Measurements from ENCODE around the gene LARGE1.

Gene LARGE1

DNA sequence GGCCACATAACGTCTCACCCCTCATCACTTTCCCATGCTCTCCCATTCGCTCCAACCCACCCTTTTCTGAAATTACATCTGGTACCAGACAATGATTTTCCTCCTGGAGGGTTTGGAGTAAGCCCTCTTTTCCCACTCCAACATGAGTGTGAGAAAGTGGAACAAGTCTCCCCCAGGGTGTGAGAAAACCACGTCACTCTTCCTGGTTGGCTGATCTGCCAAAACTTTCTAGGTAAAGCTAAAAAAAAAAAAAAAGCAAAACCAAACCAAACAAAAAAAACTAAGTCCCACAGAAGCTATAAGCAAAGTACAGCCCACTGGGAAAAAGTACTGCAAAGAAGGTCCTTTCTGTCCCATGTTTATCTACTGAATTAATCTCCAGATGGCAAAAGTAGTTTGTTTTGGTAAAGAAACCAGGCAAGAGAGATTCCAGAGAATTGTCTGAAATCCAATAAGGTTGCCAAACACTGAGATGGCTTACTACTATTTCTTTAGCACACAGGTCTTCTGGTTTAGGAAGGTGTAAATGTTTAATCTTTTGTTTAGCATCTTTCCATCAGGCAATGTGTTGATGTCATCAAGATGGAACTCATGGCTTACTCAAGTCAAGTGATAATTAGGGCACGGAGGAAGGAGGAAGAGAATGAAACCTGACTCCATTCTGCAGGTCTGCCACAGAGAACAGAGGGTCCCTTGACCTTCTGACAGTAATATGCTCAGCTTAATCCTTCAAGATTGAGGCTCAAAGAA, 395.6 kb downstream of the LARGE1 start:
- H3K4me3 ChIP-seq (ENCODE audit: low read length) = no peak overlapping the region
- TF ChIP-seq, protein P1, sequence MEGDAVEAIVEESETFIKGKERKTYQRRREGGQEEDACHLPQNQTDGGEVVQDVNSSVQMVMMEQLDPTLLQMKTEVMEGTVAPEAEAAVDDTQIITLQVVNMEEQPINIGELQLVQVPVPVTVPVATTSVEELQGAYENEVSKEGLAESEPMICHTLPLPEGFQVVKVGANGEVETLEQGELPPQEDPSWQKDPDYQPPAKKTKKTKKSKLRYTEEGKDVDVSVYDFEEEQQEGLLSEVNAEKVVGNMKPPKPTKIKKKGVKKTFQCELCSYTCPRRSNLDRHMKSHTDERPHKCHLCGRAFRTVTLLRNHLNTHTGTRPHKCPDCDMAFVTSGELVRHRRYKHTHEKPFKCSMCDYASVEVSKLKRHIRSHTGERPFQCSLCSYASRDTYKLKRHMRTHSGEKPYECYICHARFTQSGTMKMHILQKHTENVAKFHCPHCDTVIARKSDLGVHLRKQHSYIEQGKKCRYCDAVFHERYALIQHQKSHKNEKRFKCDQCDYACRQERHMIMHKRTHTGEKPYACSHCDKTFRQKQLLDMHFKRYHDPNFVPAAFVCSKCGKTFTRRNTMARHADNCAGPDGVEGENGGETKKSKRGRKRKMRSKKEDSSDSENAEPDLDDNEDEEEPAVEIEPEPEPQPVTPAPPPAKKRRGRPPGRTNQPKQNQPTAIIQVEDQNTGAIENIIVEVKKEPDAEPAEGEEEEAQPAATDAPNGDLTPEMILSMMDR (conservative IDR thresholded peaks at IDR 0.05; ENCODE audit: low read length) = no peak
- DNase-seq (ENCODE audit: low read depth) = no peak

DNA sequence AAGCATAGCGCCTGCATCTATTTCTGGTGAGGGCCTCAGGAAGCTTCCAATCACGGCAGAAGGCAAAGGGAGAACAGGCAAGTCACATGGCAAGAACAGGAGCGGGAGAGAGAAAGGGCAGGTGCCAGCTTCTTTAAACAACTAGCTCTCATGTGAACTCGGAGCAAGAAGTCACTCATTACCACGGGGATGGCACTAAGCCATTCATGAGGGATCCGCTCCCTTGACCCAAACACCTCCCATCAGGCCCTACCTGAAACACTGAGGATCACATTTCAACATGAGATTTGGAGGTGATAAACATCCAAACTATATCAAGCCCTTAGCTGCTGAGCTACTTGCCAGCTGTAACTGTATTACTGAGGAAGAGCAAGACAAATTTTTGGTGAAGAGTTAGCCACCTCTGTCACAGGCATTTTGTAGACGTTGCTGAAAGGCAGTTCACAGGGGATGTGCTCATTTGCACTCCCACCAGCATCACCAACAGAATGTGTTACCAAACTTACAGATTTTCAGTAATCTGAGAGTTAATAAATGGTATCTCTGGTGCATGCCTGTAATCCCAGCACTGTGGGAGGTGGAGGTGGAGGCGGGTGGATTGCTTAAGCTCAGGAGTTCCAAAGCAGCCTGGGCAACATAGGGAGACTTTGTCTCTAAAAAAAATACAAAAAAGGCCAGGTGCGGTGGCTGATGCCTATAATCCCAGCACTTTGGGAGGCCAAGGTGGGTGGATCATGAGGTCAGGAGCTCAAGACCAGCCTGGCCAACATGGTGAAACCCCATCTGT, 398.2 kb downstream of the LARGE1 start:
- TF ChIP-seq, protein P1 (conservative IDR thresholded peaks at IDR 0.05; ENCODE audit: low read length) = no peak
- no peak overlapping the region for H3K4me3 ChIP-seq (ENCODE audit: low read length)
- DNase-seq (ENCODE audit: low read depth) = no peak

DNA sequence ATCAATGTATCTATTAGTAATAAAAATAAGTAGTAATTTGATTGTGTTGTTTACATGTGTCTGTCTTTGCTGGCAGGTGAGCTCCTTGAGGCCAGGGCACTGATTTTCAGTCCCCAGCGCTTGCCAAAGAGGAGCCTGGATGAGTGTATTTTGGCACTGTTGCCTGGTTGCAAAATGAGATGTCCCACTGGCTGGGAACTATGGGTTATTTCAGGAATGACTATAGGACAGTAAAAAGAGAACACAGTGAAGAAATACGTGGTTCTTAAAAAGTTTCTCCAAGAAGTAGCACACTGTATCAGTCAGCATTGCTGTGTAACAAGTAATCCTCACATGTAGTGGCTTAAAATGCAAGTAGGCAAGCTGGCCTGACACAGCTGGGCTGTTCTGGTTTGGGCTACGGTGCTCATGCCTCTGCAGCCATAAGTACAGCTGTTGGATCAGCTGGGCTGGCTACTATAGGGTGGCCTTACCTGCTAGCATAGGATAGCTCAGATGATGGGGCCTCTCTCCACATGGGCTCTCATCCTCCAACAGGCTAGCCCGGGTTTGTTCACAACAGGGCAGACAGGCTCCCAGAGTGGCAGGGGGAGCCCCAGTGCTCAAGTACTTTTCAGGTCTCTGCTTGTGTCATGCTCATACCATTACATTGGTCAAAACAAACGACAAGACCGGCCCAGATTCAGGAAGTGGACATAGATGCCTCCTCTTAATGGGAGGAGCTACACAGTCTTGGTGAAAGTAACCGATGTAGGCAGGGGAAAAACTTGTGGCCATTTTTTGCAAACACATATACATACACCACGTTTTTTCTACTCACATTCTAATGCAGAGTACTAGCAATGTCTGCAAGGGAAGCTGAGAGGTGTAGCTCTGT, 399.1 kb downstream of the LARGE1 start:
- no peak overlapping the region for H3K4me3 ChIP-seq (ENCODE audit: low read length)
- DNase-seq (ENCODE audit: low read depth) = no peak
- TF ChIP-seq, protein P1 (conservative IDR thresholded peaks at IDR 0.05; ENCODE audit: low read length) = no peak

DNA sequence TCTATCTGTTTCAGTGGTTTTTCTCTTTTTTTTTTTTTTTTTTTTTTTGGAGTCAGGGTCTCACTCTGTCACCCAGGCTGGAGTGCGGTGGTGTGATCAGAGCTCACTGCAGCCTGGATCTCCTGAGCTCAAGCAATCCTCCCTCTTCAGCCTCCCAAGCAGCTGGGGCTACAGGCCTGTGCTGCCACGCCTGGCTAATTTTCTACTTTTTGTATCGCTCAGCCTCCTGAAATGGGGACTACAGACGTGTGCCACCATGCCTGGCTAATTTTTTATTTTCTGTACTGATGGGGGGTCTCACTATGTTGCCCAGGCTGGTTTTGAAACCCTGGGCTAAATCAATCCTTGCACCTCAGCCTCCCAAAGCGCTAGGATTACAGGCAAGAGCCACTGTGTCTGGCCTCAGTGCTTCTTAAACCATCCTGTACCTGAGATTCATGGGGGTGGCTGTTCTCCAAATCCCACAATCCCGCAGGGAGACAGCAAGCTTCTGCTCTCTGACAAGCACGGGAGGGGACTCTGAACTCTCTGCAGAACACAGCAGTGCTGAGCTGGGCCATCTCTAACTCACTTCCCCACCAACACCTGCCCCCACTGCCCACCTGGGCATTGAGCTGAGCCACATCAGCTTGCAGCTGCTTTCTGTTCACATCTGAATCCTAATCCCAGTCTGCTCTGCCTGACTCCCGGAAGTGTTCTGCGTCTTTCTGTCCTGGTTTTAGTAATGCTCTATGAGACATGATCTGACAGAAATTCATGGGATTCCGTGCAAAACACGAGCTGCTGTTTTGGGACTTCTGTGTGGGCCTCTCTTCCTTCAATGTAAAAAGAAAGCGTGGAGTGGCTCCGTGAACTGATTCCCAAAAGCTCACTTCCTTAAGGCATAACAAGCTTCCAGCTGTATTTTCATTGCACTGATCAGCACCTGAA, 400.0 kb downstream of the LARGE1 start:
- H3K4me3 ChIP-seq (ENCODE audit: low read length) = no peak overlapping the region
- DNase-seq (ENCODE audit: low read depth) = no peak
- TF ChIP-seq, protein P1 (conservative IDR thresholded peaks at IDR 0.05; ENCODE audit: low read length) = no peak

DNA sequence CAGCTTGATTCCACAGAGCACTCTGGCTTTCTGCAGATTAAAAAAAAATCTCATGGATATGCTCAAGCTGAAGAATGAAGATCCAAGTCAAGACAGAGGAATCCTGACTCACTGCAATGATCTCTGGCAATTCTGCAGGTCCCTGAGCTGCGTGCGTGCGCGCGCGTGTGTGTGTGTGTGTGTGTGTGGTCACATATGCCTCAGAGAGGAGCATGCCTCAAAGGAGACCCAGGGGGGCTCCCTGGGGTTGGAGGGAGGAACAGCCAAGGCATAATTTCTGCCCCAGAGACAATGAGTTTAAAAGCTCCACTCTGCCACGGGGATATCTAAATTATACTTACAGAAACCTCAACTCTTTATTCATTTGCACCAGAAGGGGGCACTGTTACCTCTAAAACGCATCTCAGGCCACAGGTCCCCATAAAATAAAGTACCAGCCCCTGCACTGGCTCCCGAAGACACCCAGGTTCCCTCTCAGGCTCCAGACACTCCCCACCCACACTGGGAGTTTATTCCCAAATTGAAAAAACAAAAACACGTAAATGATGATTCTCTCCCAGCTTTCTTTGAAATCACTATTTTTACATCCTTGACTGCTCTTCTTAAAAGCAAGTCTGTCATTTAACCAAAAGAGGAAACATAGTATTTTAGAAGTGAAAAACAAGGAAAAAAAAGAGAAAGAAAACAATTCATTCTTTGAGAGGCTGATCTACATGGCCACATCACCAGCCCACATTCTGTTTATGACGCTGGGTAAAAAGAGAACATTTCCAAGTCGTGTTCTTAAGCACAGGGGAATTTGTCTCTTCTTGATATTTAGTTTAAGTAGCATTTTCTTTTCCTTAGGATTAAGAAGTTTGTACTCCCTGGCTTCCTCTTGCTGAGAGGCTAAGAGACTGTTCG, 401.0 kb downstream of the LARGE1 start:
- peak overlapping the region; percentile 39 for H3K4me3 ChIP-seq (ENCODE audit: low read length)
- TF ChIP-seq, protein P1 (conservative IDR thresholded peaks at IDR 0.05; ENCODE audit: low read length) = peak; percentile 70
- peak; percentile 84 for DNase-seq (ENCODE audit: low read depth)
